ENCODE measurements around the gene SYNE2.

Gene SYNE2

GRCh38 chr14:64200170-64200569 lies 347.4 kb downstream of the SYNE2 start:
- no peak for TF ChIP-seq CTCF (IDR thresholded peaks at IDR 0.05; ENCODE audit: low read depth, low read length, missing control alignments)
- H3K4me3 ChIP-seq (ENCODE audit: low read depth, low read length): no peak overlapping the region
- DNase-seq (ENCODE audit: low read depth): no peak

DNA sequence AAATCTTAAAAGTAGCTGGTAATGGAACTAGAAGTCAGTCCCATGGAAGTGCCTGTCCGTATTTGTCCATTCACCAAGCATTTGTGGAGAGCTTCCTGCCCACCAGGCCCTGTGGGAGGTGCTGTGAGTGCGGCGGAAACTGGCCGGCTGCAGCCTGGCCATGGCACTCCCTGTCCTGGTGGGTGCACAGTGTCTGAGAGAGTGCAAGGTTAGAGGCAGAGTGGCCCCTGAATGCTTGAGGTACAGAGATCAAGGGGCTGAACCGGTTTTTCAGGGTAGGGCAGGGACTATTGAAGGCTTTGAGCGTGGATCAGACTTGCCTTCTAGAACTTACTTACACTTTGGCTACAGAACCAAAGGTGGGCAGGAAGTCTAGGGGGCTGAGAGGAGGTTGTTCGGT lies 348.5 kb downstream of the SYNE2 start:
- no peak for TF ChIP-seq CTCF (IDR thresholded peaks at IDR 0.05; ENCODE audit: low read depth, low read length, missing control alignments)
- no peak overlapping the region for H3K4me3 ChIP-seq (ENCODE audit: low read depth, low read length)
- no peak for DNase-seq (ENCODE audit: low read depth)

DNA sequence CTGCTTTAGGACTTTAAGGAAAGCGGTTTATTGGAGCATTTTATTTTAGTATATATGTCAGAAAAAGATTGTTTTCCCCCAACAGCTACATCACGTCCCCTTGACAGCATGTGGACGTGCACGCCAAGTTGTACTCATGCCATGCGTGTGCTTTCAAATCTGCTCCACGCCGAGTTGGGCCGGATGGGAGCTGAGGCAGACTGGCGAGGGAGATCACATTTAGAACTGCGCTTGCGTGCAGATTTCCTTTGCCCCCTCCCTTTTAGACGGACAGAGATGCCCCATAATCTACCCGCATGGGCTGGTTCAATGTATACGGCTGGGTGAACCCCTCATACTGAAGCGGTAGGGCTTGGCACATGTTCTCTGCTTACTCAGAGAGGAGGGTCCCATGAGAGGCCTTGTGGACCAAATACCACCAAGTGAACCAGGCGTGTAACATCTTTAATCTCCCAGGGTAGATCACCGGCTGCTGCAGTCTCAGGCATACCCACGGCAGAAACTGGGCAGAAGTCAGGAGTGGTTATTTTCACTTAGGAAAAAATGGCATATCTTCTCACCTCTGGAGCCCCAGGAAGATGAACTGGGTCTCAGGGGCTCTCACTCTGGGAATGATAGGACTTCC lies 349.2 kb downstream of the SYNE2 start:
- DNase-seq (ENCODE audit: low read depth): no peak
- TF ChIP-seq CTCF (IDR thresholded peaks at IDR 0.05; ENCODE audit: low read depth, low read length, missing control alignments): no peak
- no peak overlapping the region for H3K4me3 ChIP-seq (ENCODE audit: low read depth, low read length)

- DNase-seq (ENCODE audit: low read depth): no peak
- no peak overlapping the region for H3K4me3 ChIP-seq (ENCODE audit: low read depth, low read length)
- no peak for TF ChIP-seq CTCF (IDR thresholded peaks at IDR 0.05; ENCODE audit: low read depth, low read length, missing control alignments)
These were observed 349.9 kb downstream of the SYNE2 start for GRCh38 chr14:64202716-64203115.

- no peak overlapping the region for H3K4me3 ChIP-seq (ENCODE audit: low read depth, low read length)
- DNase-seq (ENCODE audit: low read depth): no peak
- no peak for TF ChIP-seq CTCF (IDR thresholded peaks at IDR 0.05; ENCODE audit: low read depth, low read length, missing control alignments)
These were observed 350.7 kb downstream of the SYNE2 start for GRCh38 chr14:64203366-64204006.

DNA sequence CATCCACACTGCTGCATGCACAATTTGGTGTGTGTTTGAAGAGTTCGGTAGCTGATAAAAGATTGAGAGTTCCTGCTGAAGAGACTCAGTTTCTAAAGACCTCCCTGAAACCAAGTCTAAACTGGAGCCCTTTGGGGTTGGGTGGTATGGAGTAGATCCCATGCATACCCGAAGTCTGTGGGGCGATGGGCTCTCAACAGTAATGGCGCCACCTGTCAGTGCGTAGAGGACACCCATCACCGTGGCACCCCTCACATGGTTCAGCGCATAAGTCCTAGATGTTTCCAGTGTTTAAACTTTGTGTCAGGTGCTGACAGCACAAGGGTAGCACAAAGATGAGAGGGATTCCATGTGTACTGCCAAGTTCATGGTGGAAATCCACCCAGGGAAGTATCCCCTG lies 355.5 kb downstream of the SYNE2 start:
- DNase-seq (ENCODE audit: low read depth): no peak
- no peak for TF ChIP-seq CTCF (IDR thresholded peaks at IDR 0.05; ENCODE audit: low read depth, low read length, missing control alignments)

DNA sequence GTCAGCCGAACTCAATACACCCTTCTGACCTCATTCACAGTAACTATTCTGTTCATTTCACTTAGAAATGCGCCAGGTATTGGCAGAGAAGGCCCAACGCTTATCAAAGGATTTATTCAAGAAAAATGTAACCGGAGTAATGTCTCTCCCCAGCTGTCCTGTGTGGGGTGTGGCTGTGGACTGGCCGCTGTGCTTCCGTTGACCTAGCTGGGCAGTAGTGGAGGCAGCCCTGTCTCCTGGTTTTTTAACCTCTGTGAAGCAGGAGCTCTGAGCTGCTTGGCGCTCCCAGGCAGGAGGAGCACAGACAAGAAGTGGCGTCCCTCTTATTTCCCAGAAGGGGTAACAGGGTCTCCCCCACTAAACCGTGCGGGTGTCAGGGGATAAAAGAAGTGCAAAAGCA lies 356.2 kb downstream of the SYNE2 start:
- no peak for TF ChIP-seq CTCF (IDR thresholded peaks at IDR 0.05; ENCODE audit: low read depth, low read length, missing control alignments)
- no peak for DNase-seq (ENCODE audit: low read depth)
- no peak overlapping the region for H3K4me3 ChIP-seq (ENCODE audit: low read depth, low read length)

More for the DNA sequence above, 355.5 kb downstream of the SYNE2 start:
- no peak overlapping the region for H3K4me3 ChIP-seq (ENCODE audit: low read depth, low read length)
